OCI-LY1 (cell line): ENCODE measurements around the gene KRT23.

Experiments
- EZH2 ChIP-seq: fragments of 200-600 bp; sonication (generic), shearing (Covaris generic); IDR thresholded peaks from 2 replicates; pipeline ENCODE4 v1.8.0; 2017; ENCODE audit warnings: borderline replicate concordance, mixed run types, mild to moderate bottlenecking, antibody characterized with exemption, low read length, moderate library complexity, mixed read lengths
- TF ChIP-seq, protein P1 (sequence below): fragments of 200-600 bp; sonication (generic), shearing (Covaris generic); IDR thresholded peaks from 2 replicates; pipeline ENCODE4 v1.5.1; 2017; ENCODE audit warnings: mild to moderate bottlenecking, antibody characterized with exemption, low read length, moderate library complexity, mixed read lengths

DNA sequence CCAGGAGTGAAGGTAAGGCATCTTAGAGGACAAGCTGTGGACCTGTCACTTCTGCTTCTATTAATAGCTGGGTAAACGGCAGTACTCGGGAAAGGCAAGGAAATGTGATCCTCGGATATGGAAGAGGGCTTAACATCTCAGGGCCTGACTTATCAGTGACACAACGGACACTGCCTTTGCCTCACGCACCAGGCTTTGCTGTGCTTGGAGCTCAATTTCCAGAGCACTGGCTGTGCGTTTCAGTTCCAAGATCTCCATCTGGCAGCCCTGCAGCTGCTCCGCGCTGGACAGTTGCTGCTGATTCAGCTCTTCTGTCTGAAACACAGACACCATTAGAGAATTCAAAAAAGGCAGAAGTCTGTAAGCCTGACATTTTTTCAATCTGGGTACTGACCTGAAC is 43.1 kb upstream of the KRT23 start:
- TF ChIP-seq, protein P1, sequence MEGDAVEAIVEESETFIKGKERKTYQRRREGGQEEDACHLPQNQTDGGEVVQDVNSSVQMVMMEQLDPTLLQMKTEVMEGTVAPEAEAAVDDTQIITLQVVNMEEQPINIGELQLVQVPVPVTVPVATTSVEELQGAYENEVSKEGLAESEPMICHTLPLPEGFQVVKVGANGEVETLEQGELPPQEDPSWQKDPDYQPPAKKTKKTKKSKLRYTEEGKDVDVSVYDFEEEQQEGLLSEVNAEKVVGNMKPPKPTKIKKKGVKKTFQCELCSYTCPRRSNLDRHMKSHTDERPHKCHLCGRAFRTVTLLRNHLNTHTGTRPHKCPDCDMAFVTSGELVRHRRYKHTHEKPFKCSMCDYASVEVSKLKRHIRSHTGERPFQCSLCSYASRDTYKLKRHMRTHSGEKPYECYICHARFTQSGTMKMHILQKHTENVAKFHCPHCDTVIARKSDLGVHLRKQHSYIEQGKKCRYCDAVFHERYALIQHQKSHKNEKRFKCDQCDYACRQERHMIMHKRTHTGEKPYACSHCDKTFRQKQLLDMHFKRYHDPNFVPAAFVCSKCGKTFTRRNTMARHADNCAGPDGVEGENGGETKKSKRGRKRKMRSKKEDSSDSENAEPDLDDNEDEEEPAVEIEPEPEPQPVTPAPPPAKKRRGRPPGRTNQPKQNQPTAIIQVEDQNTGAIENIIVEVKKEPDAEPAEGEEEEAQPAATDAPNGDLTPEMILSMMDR: no peak
- TF ChIP-seq EZH2: no peak
